Astrocyte of the cerebellum (primary cell): Measurements from ENCODE around the gene CCDC182.

ENCODE experiments used
- DNase-seq: peaks from one replicate; pipeline ENCODE4 v3.0.0-alpha.2; 2011; ENCODE audit warnings: low read depth
- H3K4me3 ChIP-seq: 2 replicates; pipeline ENCODE4 v1.5.1; 2011; ENCODE audit warnings: mild to moderate bottlenecking, low read depth, low read length, moderate library complexity
- in situ Hi-C: cut with HindIII; loops from 2 replicates; pipeline ENCODE4 v1.10.0; 2017; ENCODE audit warnings: low sequenced_read_pairs
- TF ChIP-seq, protein P1 (sequence below): IDR thresholded peaks from 2 replicates; pipeline ENCODE4 v1.5.1; 2012; ENCODE audit warnings: low read length, low read depth, moderate library complexity, mild to moderate bottlenecking; ENCODE audit errors: missing control alignments

Gene CCDC182

DNA sequence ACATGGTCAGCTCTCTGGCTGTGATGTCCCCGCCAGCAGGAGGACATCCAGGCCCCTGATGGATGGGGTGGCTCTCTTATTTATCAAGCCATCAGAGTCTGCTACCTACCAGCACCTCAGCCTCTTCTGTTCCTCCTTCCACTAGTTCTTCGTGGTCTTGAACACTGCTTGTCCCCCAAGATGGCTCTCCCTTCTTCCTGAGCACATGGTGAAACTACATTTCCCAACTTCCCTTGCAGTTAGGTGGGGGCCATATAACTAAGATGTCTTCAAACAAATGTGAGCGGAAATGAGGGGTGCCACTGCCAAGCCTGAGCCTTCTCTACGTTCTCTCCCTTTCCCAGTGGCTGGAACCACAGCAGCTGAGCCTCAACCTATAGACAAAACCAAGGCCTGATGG, 29.8 kb upstream of the CCDC182 start:
- H3K4me3 ChIP-seq: no peak overlapping the region
- no peak for DNase-seq
- TF ChIP-seq, protein P1, sequence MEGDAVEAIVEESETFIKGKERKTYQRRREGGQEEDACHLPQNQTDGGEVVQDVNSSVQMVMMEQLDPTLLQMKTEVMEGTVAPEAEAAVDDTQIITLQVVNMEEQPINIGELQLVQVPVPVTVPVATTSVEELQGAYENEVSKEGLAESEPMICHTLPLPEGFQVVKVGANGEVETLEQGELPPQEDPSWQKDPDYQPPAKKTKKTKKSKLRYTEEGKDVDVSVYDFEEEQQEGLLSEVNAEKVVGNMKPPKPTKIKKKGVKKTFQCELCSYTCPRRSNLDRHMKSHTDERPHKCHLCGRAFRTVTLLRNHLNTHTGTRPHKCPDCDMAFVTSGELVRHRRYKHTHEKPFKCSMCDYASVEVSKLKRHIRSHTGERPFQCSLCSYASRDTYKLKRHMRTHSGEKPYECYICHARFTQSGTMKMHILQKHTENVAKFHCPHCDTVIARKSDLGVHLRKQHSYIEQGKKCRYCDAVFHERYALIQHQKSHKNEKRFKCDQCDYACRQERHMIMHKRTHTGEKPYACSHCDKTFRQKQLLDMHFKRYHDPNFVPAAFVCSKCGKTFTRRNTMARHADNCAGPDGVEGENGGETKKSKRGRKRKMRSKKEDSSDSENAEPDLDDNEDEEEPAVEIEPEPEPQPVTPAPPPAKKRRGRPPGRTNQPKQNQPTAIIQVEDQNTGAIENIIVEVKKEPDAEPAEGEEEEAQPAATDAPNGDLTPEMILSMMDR: no peak
- in situ Hi-C loops: no loop called here

DNA sequence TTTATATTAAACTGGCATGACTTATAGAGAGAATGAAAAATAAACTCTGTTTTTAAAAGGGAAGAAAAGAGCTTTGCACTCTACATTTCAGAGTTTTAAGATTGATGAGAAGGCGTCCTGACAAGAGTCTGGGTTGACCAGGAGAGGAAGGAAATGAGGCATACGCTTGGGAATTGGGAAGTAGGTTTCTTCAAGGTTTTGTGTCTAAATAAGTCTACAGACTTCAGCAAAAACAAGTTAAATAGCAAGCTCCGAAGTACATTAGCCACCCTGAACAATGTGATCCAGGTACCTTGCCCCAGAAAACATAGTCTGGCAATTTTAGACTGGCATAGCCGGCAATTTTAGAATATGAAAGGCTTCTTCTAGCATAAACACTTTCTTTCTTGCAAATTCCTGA, 28.5 kb upstream of the CCDC182 start:
- in situ Hi-C loops: no loop called here
- TF ChIP-seq, protein P1: no peak
- no peak overlapping the region for H3K4me3 ChIP-seq
- no peak for DNase-seq

DNA sequence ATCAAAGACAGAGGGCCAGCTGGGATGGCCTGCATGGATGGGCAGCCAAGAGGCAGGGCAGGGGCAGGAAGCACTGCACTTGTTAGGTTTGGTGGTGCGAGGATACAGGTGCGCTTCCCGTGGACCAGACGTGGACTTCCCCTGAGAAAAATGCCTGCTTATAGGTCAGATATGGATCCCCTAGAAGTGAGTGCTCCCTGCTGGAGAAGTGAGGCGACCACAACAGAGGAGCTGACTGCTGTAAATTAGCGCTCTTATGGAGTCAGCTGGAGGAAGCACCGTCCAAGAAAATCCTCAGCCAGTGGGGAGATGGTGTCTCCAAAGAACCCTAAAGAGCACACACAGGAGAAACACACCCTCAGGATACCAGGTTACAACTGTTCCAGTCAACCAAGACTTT, 27.7 kb upstream of the CCDC182 start:
- TF ChIP-seq, protein P1: no peak
- in situ Hi-C loops: no loop called here
- no peak for DNase-seq
- H3K4me3 ChIP-seq: no peak overlapping the region

DNA sequence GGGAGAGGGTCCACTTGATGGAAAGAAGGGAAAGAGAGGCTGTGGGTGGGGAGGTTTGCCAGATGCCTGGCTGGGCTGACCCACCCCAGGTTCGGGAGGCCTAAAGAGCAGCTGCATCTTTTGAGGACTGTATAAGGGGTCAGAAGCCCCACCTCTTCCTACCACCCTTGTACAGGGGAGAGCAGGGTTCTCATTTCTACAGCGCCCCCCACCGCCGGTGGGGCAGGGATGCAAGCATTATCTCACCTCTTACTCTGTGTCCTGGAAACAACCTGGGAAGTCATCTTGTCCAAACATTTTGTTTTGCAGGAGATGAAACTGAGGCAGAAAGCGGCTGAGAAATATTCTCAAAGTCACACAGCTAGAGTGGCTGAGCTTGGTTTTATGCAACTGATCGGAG, 22.5 kb upstream of the CCDC182 start:
- TF ChIP-seq, protein P1: no peak
- DNase-seq: no peak
- in situ Hi-C loops: no loop called here
- no peak overlapping the region for H3K4me3 ChIP-seq

DNA sequence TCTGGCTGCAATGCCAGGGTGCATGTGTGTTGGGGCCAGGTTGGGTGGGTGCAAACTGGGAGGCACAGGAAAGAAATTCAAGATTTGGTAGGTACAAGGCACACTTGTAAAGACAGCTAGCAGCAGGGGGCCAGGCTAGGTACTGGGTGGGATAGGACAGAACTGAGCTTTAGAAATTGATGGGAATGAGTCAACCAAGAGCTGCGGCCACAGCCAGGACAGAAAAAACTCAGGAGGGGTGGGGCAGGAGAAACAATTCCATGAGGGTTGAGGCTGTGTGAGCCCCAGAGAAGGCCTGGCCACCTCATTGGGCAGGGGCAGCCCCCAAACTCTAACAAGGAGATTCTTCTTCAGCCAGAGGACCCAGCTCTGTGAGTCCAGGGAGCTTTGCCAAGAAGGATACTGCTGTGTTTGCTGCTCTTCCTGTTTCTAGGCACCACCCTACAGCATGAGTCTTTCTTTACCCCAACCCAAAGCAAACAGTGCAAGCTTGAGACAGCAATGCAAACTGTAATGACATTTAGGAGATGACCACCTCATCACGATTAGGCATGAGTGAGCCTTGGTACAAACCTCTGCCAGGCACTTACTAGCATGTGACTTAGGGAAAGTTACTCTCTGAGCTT, 21.3 kb upstream of the CCDC182 start:
- H3K4me3 ChIP-seq: no peak overlapping the region
- in situ Hi-C loops: no loop called here
- TF ChIP-seq, protein P1: no peak
- no peak for DNase-seq

DNA sequence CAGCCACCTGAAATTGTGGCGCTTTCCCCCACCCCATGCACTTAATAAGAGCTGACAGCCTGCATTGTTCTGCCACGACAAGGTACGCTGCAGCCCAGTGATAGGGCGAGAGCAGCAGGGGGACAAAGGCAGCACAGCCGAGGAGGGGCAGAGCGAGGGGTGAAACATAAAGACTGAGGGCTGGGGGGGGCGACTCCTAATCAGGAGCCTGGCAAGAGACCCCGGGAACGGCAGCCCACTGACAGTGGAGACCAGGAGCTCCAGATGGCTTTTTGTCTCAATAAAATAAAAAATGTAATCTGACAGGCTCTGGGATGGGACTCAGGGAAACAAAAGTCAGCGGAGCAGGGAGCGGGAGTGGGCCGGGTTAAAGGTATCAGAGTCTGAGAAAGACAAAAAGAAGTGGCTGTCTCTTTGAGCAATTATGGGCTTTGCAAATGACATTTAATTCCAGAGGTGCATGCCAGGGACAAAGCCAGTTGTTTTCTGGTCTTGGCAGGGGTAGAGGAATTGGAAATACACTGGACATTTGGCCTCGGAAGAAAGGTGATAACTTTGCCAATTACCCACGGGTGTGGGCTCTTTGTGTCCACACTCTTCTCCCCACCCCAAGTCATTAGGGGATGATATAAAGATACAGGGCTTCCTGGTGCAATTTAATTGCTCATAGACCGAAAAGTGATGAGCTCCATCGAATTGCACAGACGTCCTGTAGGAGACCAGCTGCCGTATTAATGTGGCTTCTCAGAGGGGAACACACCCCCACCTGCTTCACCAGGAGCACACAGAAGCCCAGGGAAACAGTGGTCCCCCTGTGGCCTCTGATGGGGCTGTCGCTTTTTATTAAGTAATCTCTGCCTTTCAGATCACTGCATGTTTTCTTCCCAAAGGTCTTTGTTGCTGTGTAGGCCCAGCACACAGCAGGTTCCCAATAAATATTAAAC, 17.6 kb upstream of the CCDC182 start:
- no peak for DNase-seq
- in situ Hi-C loops: no loop called here
- TF ChIP-seq, protein P1: no peak
- no peak overlapping the region for H3K4me3 ChIP-seq
